Neural cell (in vitro differentiated cells): Measurements from ENCODE around the gene MEDAG. TPM values are rescaled to one million over a fixed set of nuclear protein-coding genes. Genes with fewer than 3 reads are reported as not detected.
"Not testable (repeated sequence)": the region's sequence is repeated elsewhere in the genome, so short reads cannot be mapped to it uniquely, and the experiment has no call there.

ENCODE experiments used
- H2AFZ ChIP-seq: fragments of 200-600, 300-800 bp; sonication (generic), shearing (Covaris generic); 2 replicates; pipeline ENCODE4 v1.6.0; 2014; ENCODE audit warnings: low read depth, mild to moderate bottlenecking, antibody characterized with exemption, low read length, moderate library complexity
- H3F3A ChIP-seq: fragments of 200-600 bp; shearing (Covaris generic); 2 replicates; pipeline ENCODE4 v1.6.1; 2016; ENCODE audit warnings: mild to moderate bottlenecking, moderate library complexity, mixed read lengths, antibody characterized with exemption, low read length; ENCODE audit not compliant: insufficient read depth, poor library complexity, severe bottlenecking
- H3K27ac ChIP-seq: fragments of 200-600, 300-800 bp; sonication (generic), shearing (Covaris generic); 2 replicates; pipeline ENCODE4 v1.5.1; 2014; ENCODE audit warnings: mild to moderate bottlenecking, low read length, moderate library complexity
- H3K27me3 ChIP-seq: fragments of 300-800, 200-600 bp; sonication (generic), shearing (Covaris generic); 2 replicates; pipeline ENCODE4 v1.6.0; 2014; ENCODE audit warnings: mild to moderate bottlenecking, low read depth, low read length, moderate library complexity; ENCODE audit not compliant: insufficient read depth
- H3K36me3 ChIP-seq: fragments of 300-800, 200-600 bp; sonication (generic), shearing (Covaris generic); 2 replicates; pipeline ENCODE4 v1.5.1; 2014; ENCODE audit warnings: mild to moderate bottlenecking, antibody characterized with exemption, low read length, moderate library complexity; ENCODE audit not compliant: insufficient read depth
- H3K4me2 ChIP-seq: fragments of 300-800, 200-600 bp; sonication (generic), shearing (Covaris generic); 2 replicates; pipeline ENCODE4 v1.6.0; 2014; ENCODE audit warnings: mild to moderate bottlenecking, low read length
- H3K4me3 ChIP-seq: fragments of 300-800, 200-600 bp; sonication (generic), shearing (Covaris generic); 2 replicates; pipeline ENCODE4 v1.5.1; 2014; ENCODE audit warnings: mild to moderate bottlenecking, low read length, moderate library complexity
- H3K79me2 ChIP-seq: fragments of 200-600 bp; shearing (Covaris generic); replicated peaks from 2 replicates; pipeline ENCODE4 v1.6.0; 2014; ENCODE audit warnings: mild to moderate bottlenecking, low read length, moderate library complexity; ENCODE audit not compliant: insufficient read depth
- H3K9ac ChIP-seq: fragments of 300-800, 200-600 bp; sonication (generic), shearing (Covaris generic); 2 replicates; pipeline ENCODE4 v1.6.1; 2016; ENCODE audit warnings: mild to moderate bottlenecking, low read length, mixed read lengths
- H3K9me2 ChIP-seq: fragments of 200-600 bp; shearing (Covaris generic); 2 replicates; pipeline ENCODE4 v1.6.1; 2016; ENCODE audit warnings: mild to moderate bottlenecking, low read length, mixed read lengths; ENCODE audit not compliant: insufficient read depth
- H3K9me3 ChIP-seq: fragments of 200-600, 300-800 bp; sonication (generic), shearing (Covaris generic); 2 replicates; pipeline ENCODE4 v1.6.1; 2016; ENCODE audit warnings: mild to moderate bottlenecking, mixed run types, low read length, moderate library complexity, mixed read lengths
- H4K20me1 ChIP-seq: fragments of 200-600 bp; shearing (Covaris generic); 2 replicates; pipeline ENCODE4 v1.6.1; 2016; ENCODE audit warnings: mild to moderate bottlenecking, mixed run types; ENCODE audit not compliant: insufficient read depth
- CTCF ChIP-seq: fragments of 450-650 bp; IDR thresholded peaks from 2 replicates; pipeline ENCODE4 v1.5.1; 2014; ENCODE audit warnings: antibody characterized with exemption, mild to moderate bottlenecking, moderate library complexity; ENCODE audit not compliant: poor library complexity, severe bottlenecking
- EP300 ChIP-seq: fragments of 450-650 bp; conservative IDR thresholded peaks from 2 replicates; pipeline ENCODE4 v1.6.1; 2014; ENCODE audit warnings: antibody characterized with exemption, mild to moderate bottlenecking, moderate library complexity; ENCODE audit not compliant: poor library complexity, severe bottlenecking
- EZH2 ChIP-seq: fragments of 200-600, 300-800 bp; shearing (Covaris generic), sonication (generic); IDR thresholded peaks from 2 replicates; pipeline ENCODE4 v1.6.1; 2014; ENCODE audit warnings: antibody characterized with exemption, low read length, borderline replicate concordance, mild to moderate bottlenecking; ENCODE audit not compliant: insufficient read depth, poor library complexity, severe bottlenecking
- MXI1 ChIP-seq: fragments of 450-650 bp; conservative IDR thresholded peaks from 2 replicates; pipeline ENCODE4 v1.6.1; 2014; ENCODE audit warnings: antibody characterized with exemption, mild to moderate bottlenecking; ENCODE audit not compliant: poor library complexity, severe bottlenecking
- POLR2AphosphoS5 ChIP-seq: IDR thresholded peaks from 2 replicates; pipeline ENCODE4 v1.6.1; 2012
- RAD21 ChIP-seq: fragments of 450-650 bp; conservative IDR thresholded peaks from 2 replicates; pipeline ENCODE4 v1.6.1; 2014; ENCODE audit warnings: antibody characterized with exemption, mild to moderate bottlenecking, moderate library complexity
- REST ChIP-seq: IDR thresholded peaks from 2 replicates; pipeline ENCODE4 v1.6.1; 2012; ENCODE audit warnings: borderline replicate concordance
- SMC3 ChIP-seq: fragments of 450-650 bp; conservative IDR thresholded peaks from 2 replicates; pipeline ENCODE4 v1.6.1; 2014; ENCODE audit warnings: antibody characterized with exemption, mild to moderate bottlenecking, moderate library complexity; ENCODE audit not compliant: poor library complexity
- TAF1 ChIP-seq: IDR thresholded peaks from 2 replicates; pipeline ENCODE4 v1.6.1; 2012; ENCODE audit warnings: low read depth
- polyA plus RNA-seq: library from polyadenylated mRNA; depleted of rRNA; stranded (reverse); fragments of >200 nt; gene quantifications from 2 replicates; pipeline ENCODE4 v1.2.3, GENCODE V29; 2014

Gene MEDAG
- polyA plus RNA-seq, 1 donor from 2014 or later: not detected

- no peaks in the 10 kb centered on the region for H3K36me3 ChIP-seq
- H3K4me2 ChIP-seq: no peak overlapping the region
- H3K27ac ChIP-seq: no peak overlapping the region
- no peaks in the 10 kb centered on the region for H3F3A ChIP-seq
- no peaks in the 10 kb centered on the region for H3K9me3 ChIP-seq
- H3K9ac ChIP-seq: no peak overlapping the region
- no peaks in the 10 kb centered on the region for H3K79me2 ChIP-seq
- no peak overlapping the region for H3K4me3 ChIP-seq
- H3K27me3 ChIP-seq: no peaks in the 10 kb centered on the region
- H2AFZ ChIP-seq: no peak overlapping the region
- no peak for TF ChIP-seq REST
- no peak for TF ChIP-seq RAD21
- no peak for TF ChIP-seq MXI1
- no peak for TF ChIP-seq EZH2
- TF ChIP-seq TAF1: no peak
- TF ChIP-seq SMC3: no peak
- TF ChIP-seq EP300: no peak
- TF ChIP-seq POLR2AphosphoS5: no peak
- no peak for TF ChIP-seq CTCF
- no peaks in the 10 kb centered on the region for H3K9me2 ChIP-seq
- no peaks in the 10 kb centered on the region for H4K20me1 ChIP-seq
These were observed 20.7 kb downstream of the MEDAG start for GRCh38 chr13:30926781-30927180.

- not testable (repeated sequence) for H3K9me2 ChIP-seq, H3K36me3 ChIP-seq, H3K27ac ChIP-seq, H3K79me2 ChIP-seq, H4K20me1 ChIP-seq, H3K4me3 ChIP-seq, H3K27me3 ChIP-seq, H3K9ac ChIP-seq, H2AFZ ChIP-seq, H3K9me3 ChIP-seq, H3F3A ChIP-seq, H3K4me2 ChIP-seq
These were observed 21.1 kb downstream of the MEDAG start for GRCh38 chr13:30927188-30927587.

- H2AFZ ChIP-seq: no peak overlapping the region
- H3K4me2 ChIP-seq: no peak overlapping the region
- no peaks in the 10 kb centered on the region for H3K9me2 ChIP-seq
- no peak overlapping the region for H3K4me3 ChIP-seq
- no peaks in the 10 kb centered on the region for H4K20me1 ChIP-seq
- H3K36me3 ChIP-seq: no peaks in the 10 kb centered on the region
- no peak overlapping the region for H3K9ac ChIP-seq
- H3K79me2 ChIP-seq: no peaks in the 10 kb centered on the region
- no peaks in the 10 kb centered on the region for H3K27me3 ChIP-seq
- H3K27ac ChIP-seq: no peak overlapping the region
- H3F3A ChIP-seq: no peaks in the 10 kb centered on the region
- TF ChIP-seq EZH2 (no peak), TAF1 (no peak), RAD21 (no peak), REST (no peak), SMC3 (no peak), CTCF (no peak), EP300 (no peak)
- H3K9me3 ChIP-seq: no peaks in the 10 kb centered on the region
These were observed 21.5 kb downstream of the MEDAG start for GRCh38 chr13:30927595-30927994.
